Stimulated activated effector memory CD8-positive, alpha-beta T cell treated with anti-CD3 and anti-CD28 coated beads, Interleukin-12 subunit alpha, Interleukin-12 subunit beta, amount 100 ng/mL, for 72 hours (primary cell): ENCODE results near the gene PRG2.
"Not testable (repeated sequence)": the region's sequence is repeated elsewhere in the genome, so short reads cannot be mapped to it uniquely, and the experiment has no call there.

Experiments used
- ATAC-seq: fragments of 150-1000 bp; cut with Tn5 transposase; 2 replicates; pipeline ENCODE4 v1.10.0; 2021
- DNase-seq, 2 donors: peaks; one replicate each; pipeline ENCODE4 v3.0.0; 2021 to 2022; ENCODE audit warnings: low spot score in 2 of 2
- H3K27ac Mint-ChIP-seq: one replicate; pipeline ENCODE4 v1.8.0; 2022; ENCODE audit warnings: mild to moderate bottlenecking, mixed read lengths
- H3K36me3 Mint-ChIP-seq: one replicate; pipeline ENCODE4 v1.8.0; 2022; ENCODE audit warnings: mild to moderate bottlenecking, mixed read lengths
- H3K4me1 Mint-ChIP-seq: one replicate; pipeline ENCODE4 v1.8.0; 2022; ENCODE audit warnings: mixed read lengths
- H3K4me3 Mint-ChIP-seq: one replicate; pipeline ENCODE4 v1.8.0; 2022; ENCODE audit warnings: mild to moderate bottlenecking, mixed read lengths
- H3K9me3 Mint-ChIP-seq: one replicate; pipeline ENCODE4 v1.8.0; 2022; ENCODE audit warnings: mixed read lengths

Gene PRG2

GRCh38 chr11:57408771-57409170, 18.3 kb upstream of the PRG2 start:
- DNase-seq (no peak), ATAC-seq (no peak)
- H3K27ac Mint-ChIP-seq = peak overlapping the region; percentile 51
- H3K9me3 Mint-ChIP-seq = no peaks in the 10 kb centered on the region
- peaks cover 64% of the 10 kb centered on the region for H3K4me1 Mint-ChIP-seq
- H3K4me3 Mint-ChIP-seq = no peak overlapping the region
- peaks cover 100% of the 10 kb centered on the region for H3K36me3 Mint-ChIP-seq

GRCh38 chr11:57407941-57408475, 17.6 kb upstream of the PRG2 start:
- no peaks in the 10 kb centered on the region for H3K9me3 Mint-ChIP-seq
- H3K36me3 Mint-ChIP-seq = peaks cover 100% of the 10 kb centered on the region
- H3K4me3 Mint-ChIP-seq = no peak overlapping the region
- ATAC-seq (no peak), DNase-seq (no peak)
- peaks cover 60% of the 10 kb centered on the region for H3K4me1 Mint-ChIP-seq
- H3K27ac Mint-ChIP-seq = peak overlapping the region; percentile 51

- DNase-seq = no peak
- H3K4me3 Mint-ChIP-seq = peak overlapping the region; percentile 17
- peaks cover 56% of the 10 kb centered on the region for H3K4me1 Mint-ChIP-seq
- ATAC-seq = no peak
- no peaks in the 10 kb centered on the region for H3K9me3 Mint-ChIP-seq
- H3K27ac Mint-ChIP-seq = peak overlapping the region; percentile 78
- peaks cover 100% of the 10 kb centered on the region for H3K36me3 Mint-ChIP-seq
Measured at GRCh38 chr11:57407010-57407920, 16.8 kb upstream of the PRG2 start.

GRCh38 chr11:57406337-57406904, 16.0 kb upstream of the PRG2 start:
- ATAC-seq = peak; percentile 96

GRCh38 chr11:57405271-57405860, 14.9 kb upstream of the PRG2 start:
- no peak for DNase-seq
- Mint-ChIP-seq H3K4me3 (peak overlapping the region; percentile 17), H3K36me3 (peaks cover 90% of the 10 kb centered on the region), H3K4me1 (peaks cover 51% of the 10 kb centered on the region), H3K27ac (peak overlapping the region; percentile 78), H3K9me3 (no peaks in the 10 kb centered on the region)
- no peak for ATAC-seq

More at GRCh38 chr11:57406337-57406904, 16.0 kb upstream of the PRG2 start:
- peak; percentile 23 to 72 for DNase-seq
- no peaks in the 10 kb centered on the region for H3K9me3 Mint-ChIP-seq
- H3K27ac Mint-ChIP-seq = peak overlapping the region; percentile 78
- peaks cover 56% of the 10 kb centered on the region for H3K4me1 Mint-ChIP-seq
- peak overlapping the region; percentile 17 for H3K4me3 Mint-ChIP-seq
- H3K36me3 Mint-ChIP-seq = peaks cover 99% of the 10 kb centered on the region

GRCh38 chr11:57403802-57404147, 13.3 kb upstream of the PRG2 start:
- H3K36me3 Mint-ChIP-seq = peaks cover 74% of the 10 kb centered on the region
- no peak for ATAC-seq
- no peak overlapping the region for H3K4me3 Mint-ChIP-seq
- H3K9me3 Mint-ChIP-seq = no peaks in the 10 kb centered on the region
- H3K4me1 Mint-ChIP-seq = peaks cover 38% of the 10 kb centered on the region
- no peak overlapping the region for H3K27ac Mint-ChIP-seq
- DNase-seq = no peak

- not testable (repeated sequence) for DNase-seq, ATAC-seq, H3K4me3 Mint-ChIP-seq, H3K9me3 Mint-ChIP-seq
- H3K27ac Mint-ChIP-seq = peak overlapping the region; percentile 56
- peaks cover 38% of the 10 kb centered on the region for H3K4me1 Mint-ChIP-seq
- peaks cover 69% of the 10 kb centered on the region for H3K36me3 Mint-ChIP-seq
Measured at GRCh38 chr11:57403003-57403801, 12.8 kb upstream of the PRG2 start.

GRCh38 chr11:57402188-57403002, 11.9 kb upstream of the PRG2 start:
- no peak for DNase-seq
- peak overlapping the region; percentile 56 for H3K27ac Mint-ChIP-seq

GRCh38 chr11:57399972-57400578, 9.6 kb upstream of the PRG2 start:
- H3K27ac Mint-ChIP-seq = no peak overlapping the region
- H3K4me1 Mint-ChIP-seq = peaks cover 11% of the 10 kb centered on the region
- DNase-seq (no peak), ATAC-seq (no peak)
- H3K9me3 Mint-ChIP-seq = no peaks in the 10 kb centered on the region
- no peak overlapping the region for H3K4me3 Mint-ChIP-seq
- H3K36me3 Mint-ChIP-seq = peaks cover 37% of the 10 kb centered on the region

More at GRCh38 chr11:57402188-57403002, 11.9 kb upstream of the PRG2 start:
- Mint-ChIP-seq H3K9me3 (no peaks in the 10 kb centered on the region), H3K36me3 (peaks cover 61% of the 10 kb centered on the region), H3K4me1 (peaks cover 34% of the 10 kb centered on the region), H3K4me3 (no peak overlapping the region)
- ATAC-seq = no peak

- peaks cover 6% of the 10 kb centered on the region for H3K4me1 Mint-ChIP-seq
Measured at GRCh38 chr11:57399221-57399620, 8.8 kb upstream of the PRG2 start.

GRCh38 chr11:57397394-57397990, 7.0 kb upstream of the PRG2 start:
- Mint-ChIP-seq H3K4me3 (no peak overlapping the region), H3K4me1 (no peaks in the 10 kb centered on the region)
- ATAC-seq = no peak

More at GRCh38 chr11:57399221-57399620, 8.8 kb upstream of the PRG2 start:
- DNase-seq (no peak), ATAC-seq (no peak)
- Mint-ChIP-seq H3K9me3 (no peaks in the 10 kb centered on the region), H3K27ac (no peak overlapping the region), H3K36me3 (peaks cover 29% of the 10 kb centered on the region), H3K4me3 (no peak overlapping the region)

GRCh38 chr11:57396744-57397143, 6.3 kb upstream of the PRG2 start:
- no peak for ATAC-seq
- H3K27ac Mint-ChIP-seq = no peak overlapping the region
- DNase-seq = no peak
- no peaks in the 10 kb centered on the region for H3K4me1 Mint-ChIP-seq
- no peak overlapping the region for H3K4me3 Mint-ChIP-seq
- H3K36me3 Mint-ChIP-seq = peaks cover 5% of the 10 kb centered on the region
- H3K9me3 Mint-ChIP-seq = no peaks in the 10 kb centered on the region

More at GRCh38 chr11:57397394-57397990, 7.0 kb upstream of the PRG2 start:
- no peak for DNase-seq
- no peaks in the 10 kb centered on the region for H3K9me3 Mint-ChIP-seq
- peaks cover 12% of the 10 kb centered on the region for H3K36me3 Mint-ChIP-seq
- H3K27ac Mint-ChIP-seq = no peak overlapping the region

GRCh38 chr11:57395905-57396623, 5.6 kb upstream of the PRG2 start:
- ATAC-seq (no peak), DNase-seq (no peak)
- Mint-ChIP-seq H3K9me3 (no peaks in the 10 kb centered on the region), H3K4me1 (no peaks in the 10 kb centered on the region), H3K36me3 (no peaks in the 10 kb centered on the region), H3K4me3 (no peak overlapping the region), H3K27ac (no peak overlapping the region)
